ENCODE results near the gene MUC5B.

DNA sequence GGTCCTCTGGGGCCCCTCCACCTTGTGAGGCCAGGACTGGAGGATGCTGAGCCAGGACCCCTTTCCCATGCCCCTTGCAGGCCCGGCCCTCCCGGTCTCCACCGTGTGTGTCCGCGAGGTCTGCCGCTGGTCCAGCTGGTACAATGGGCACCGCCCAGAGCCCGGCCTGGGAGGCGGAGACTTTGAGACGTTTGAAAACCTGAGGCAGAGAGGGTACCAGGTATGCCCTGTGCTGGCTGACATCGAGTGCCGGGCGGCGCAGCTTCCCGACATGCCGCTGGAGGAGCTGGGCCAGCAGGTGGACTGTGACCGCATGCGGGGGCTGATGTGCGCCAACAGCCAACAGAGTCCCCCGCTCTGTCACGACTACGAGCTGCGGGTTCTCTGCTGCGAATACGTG is 17.9 kb downstream of the MUC5B start:
- TF ChIP-seq CTCF (IDR thresholded peaks at IDR 0.05) (no peak), POLR2A (IDR thresholded peaks at IDR 0.05) (no peak)

All from heart left ventricle (tissue), 13 donors.